Stimulated activated CD8-positive, alpha-beta memory T cell treated with anti-CD3 and anti-CD28 coated beads, Interleukin-4, amount 100 ng/mL, for 4 hours (primary cell): Measurements from ENCODE around the gene ZFYVE28.
"Not testable (repeated sequence)": the region's sequence is repeated elsewhere in the genome, so short reads cannot be mapped to it uniquely, and the experiment has no call there.

Experiments used
- DNase-seq, 2 donors: peaks; one replicate each; pipeline ENCODE4 v3.0.0-alpha.2; 2020; ENCODE audit warnings: low read depth in 2 of 2, low spot score in 1 of 2

ZFYVE28 gene

GRCh38 chr4:2417765-2418649, at the start of gene ZFYVE28:
Gene ZFYVE28, minus strand, starts transcription at chr4:2418645. Its CDS starts 322 bp downstream, at chr4:2418323.
- DNase-seq = no peak

DNA sequence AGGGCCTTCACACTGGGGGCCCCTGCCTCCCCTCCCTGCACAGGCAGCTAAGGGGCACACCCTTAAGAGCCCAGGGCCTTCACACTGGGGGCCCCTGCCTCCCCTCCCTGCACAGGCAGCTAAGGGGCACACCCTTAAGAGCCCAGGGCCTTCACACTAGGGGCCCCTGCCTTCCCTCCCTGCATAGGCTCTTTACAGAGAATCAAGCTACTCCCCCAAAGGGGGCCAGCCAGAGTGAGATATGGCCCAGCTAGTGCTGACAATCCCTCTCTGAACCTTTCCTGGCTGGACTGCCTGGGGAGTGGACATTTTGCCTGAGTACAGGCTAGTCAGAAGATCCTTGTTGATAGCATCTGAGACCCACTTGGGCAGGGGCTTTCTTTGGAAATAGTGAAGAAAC, 47.1 kb upstream of the ZFYVE28 start:
- not testable (repeated sequence) for DNase-seq

DNA sequence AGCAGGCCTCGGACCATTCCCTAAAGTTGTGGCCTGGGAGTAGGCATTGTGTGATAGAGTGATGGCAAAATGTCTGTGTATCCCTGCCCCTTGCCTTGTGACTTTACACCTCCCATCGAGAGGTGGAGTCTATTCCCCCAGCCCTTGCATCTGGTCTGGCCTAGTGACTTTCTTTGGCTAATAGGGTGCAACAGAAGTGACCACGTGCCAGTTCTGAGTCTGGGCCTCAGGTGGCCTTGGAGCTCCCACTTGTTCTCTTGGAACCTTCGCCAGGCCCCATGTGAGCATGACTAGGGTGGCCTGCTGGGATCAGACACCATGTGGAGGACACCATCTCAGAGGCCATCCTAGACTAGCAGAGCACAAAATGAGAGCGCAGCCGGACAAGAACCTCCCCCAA, 46.6 kb upstream of the ZFYVE28 start:
- no peak for DNase-seq

DNA sequence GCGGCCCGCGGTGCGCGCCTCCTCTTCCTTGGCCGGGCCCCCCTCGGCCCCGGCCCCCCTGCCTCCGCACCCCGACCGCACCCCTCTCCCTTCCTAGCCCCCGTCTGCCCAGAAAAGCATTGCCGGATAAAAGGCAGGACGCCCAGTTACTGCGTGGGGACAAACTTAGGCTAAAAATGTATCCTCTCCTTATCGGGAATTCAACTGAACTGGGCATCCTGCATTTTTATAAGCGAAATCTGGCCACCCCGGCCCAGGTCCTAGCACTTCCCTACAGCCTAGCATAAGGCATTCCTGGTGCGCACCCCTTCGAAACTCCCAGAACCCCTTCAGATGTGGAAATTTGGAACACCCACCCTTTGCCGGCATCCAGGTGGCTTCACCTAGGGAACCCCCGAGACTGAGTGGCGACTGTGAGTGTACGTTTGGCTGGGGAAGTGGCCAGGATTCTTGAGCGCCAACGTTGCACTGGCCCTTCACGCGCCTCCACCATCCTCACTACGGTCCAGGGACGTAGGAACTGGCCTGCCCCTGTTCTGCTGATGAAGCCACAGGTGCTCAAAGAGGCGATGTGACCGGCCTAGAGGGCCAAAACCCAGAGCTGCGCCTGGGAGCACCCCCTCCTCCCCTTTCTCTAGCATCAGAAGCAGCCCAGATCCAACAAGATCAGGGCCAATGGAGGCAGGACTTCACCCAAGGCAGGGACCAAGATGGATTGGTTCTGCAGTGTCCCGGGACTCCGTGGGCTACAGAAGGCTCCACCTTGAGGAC, 44.7 kb upstream of the ZFYVE28 start:
- no peak for DNase-seq

DNA sequence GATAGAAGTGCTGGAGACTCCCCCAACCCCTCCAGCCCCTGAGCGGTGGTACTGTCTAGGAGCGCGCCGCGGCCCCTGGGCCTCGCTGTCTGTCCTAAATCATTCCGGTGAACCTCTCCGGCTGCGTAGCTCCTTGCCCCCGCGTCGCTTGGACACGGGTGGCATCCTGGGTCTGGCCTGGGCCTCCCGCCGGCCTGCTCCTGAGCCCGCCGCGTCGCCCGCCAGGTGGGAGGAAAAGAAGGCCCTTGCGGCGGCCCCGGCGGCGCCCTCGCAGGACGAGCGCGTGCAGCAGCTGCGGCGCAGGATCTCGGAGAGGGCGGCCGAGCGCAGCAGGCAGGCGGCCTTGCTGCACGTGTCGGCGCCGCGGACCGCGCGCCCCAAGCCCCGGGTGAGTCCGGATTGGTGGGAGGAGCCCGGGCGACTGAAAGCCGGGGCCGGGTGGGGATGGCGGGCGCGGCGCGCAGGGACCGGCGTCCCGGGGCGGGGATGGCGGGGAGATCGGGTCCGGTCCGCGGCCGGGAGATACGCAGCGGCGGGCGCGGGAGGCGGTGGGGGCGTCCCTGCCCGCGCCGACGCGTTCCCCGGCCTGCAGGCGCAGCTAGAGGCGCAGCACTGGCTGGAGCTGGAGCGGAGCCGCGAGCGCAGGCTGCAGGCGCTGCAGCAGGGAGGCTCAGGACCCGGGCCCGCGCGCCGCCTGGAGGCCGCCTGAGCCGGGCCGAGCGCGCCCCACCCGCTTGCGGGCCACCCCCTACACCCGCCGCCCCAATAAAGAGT, 44.0 kb upstream of the ZFYVE28 start:
- DNase-seq = peak in 1 of 2 donors; percentile 37

DNA sequence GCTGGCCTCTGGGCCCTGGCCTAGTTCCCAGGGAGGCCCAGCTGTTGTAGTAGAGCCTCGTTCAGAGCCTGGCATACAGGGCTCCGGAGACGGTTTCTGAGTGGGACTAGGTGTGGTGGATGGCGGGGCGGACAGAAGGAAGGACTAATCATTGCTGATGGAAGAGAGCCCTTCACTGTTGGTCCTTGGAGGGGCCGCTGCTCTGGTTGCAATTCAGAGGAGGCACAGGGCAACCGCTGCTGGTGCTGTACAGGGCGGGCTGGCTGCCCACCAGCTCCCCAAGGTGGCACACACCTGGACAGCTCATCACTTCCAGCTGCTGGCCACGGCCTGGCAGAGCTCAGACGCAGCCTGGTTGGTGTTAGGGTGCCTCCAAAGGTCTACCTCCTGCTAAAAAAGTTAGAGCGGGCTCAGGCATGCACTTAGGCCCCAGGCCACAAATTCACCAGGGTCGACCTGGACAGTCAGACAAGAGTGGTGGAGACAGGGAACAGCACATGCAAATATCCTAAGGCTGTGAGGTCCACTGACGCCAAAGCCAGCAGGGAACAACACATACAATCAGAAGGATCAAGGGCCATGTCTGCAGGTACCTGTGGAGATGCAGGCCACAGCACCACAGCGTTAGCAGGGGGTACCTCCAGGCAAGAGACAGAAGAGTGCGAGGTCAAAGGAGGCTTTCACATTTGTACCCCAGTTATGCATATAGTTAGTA, 43.0 kb upstream of the ZFYVE28 start:
- DNase-seq = no peak

- DNase-seq = no peak
Observed at GRCh38 chr4:2459589-2460349, 41.3 kb upstream of the ZFYVE28 start.

DNA sequence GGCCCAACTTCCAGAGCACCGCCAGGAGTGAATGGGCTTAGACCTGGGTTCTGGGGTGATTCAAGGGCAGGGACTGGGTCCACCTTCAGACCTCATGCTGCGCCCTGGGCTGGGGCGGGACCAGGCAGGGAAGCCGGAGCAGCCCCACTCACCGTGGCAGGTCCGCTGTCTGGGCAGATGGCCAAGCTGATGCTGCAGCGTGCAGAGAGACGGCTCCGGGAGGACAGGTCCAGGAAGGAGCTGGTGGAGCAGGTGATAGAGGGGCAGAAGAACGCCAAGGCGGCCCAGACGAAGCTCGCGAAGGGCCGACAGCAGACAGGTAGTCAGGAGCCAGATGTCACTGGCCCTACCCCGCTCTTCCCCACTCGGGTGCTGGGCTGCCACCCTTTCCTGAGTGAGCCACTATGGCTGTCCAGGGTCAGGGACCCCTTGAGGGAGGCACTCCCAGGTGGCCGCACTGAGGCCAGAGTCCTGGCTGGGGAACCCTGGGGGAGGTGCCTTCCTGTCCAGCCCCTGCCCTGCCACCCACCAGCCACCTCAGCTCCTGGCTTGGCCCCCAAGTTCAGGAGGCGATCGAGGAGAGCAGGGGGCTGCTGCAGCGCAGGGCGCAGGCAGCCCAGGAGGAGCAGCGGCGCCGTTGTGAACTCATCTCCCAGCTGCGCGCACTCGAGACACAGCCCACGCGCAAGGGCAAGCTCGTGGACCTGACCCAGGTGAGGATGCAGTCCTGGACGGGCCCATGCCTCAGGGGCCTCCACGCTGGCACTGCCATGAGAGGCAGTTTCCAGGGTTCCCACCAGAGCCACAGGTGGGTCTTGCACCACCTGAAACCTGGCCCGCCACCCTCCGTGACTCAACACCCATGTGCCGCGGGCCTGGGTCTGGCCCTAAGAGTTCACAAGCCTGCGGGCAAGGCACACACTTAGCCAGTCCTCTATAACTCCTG, 40.4 kb upstream of the ZFYVE28 start:
- no peak for DNase-seq

- no peak for DNase-seq
Observed at GRCh38 chr4:2457481-2458295, 39.2 kb upstream of the ZFYVE28 start.

- DNase-seq = no peak
Observed at GRCh38 chr4:2451821-2452785, 33.7 kb upstream of the ZFYVE28 start.

- no peak for DNase-seq
Observed at GRCh38 chr4:2451036-2451520, 32.6 kb upstream of the ZFYVE28 start.

- DNase-seq = no peak
Observed at GRCh38 chr4:2450394-2451035, 32.1 kb upstream of the ZFYVE28 start.

GRCh38 chr4:2449511-2450392, 31.3 kb upstream of the ZFYVE28 start:
- no peak for DNase-seq

DNA sequence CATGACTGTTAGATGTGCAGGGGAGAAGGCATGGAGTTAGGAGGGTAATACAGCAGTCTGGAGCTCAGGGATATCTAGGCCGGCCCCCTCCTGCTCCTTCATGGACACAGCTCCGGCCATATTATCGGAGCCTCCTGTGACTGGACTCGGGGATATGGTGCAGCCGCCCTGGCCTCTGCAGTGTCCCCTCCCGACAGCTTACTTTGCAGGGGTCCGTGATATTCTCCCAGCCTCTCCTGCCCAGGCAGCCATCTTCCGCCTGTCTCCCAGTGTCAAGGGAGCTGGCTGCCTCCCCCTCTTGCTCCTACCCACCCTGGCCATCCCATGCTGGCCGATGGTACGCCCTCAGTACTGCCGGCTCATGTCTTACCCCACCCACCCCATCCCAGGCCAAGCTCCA, 30.6 kb upstream of the ZFYVE28 start:
- no peak for DNase-seq

DNA sequence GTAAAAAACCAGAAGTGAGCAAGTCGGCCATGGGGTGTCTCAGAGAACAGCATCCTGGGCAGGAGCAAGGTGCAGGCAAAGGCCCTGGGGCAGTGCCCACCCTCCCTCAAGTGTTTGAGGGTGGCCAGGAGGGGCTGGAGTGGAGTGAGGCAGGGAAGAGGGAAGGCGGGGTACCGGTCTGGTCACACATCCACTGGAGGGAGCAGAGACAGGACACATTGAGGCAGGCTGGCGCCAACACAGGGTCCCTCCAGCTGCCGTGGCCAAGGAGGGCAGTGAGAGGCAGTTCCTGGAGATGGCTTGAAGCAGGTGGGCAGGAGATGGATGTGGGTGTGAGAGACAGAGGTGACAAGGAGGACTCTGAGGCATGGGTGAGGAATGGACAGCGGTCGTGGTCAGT, 30.1 kb upstream of the ZFYVE28 start:
- no peak for DNase-seq
